Ramos (cell line): ENCODE results near the gene TRPC4.

Experiments
- in situ Hi-C: fragments of 300-500 bp; cut with MboI; formaldehyde crosslinking; loops from one replicate; pipeline ENCODE4 v1.14.3; 2022; ENCODE audit warnings: low sequenced_read_pairs; ENCODE audit not compliant: unreplicated experiment

The TRPC4 gene

DNA sequence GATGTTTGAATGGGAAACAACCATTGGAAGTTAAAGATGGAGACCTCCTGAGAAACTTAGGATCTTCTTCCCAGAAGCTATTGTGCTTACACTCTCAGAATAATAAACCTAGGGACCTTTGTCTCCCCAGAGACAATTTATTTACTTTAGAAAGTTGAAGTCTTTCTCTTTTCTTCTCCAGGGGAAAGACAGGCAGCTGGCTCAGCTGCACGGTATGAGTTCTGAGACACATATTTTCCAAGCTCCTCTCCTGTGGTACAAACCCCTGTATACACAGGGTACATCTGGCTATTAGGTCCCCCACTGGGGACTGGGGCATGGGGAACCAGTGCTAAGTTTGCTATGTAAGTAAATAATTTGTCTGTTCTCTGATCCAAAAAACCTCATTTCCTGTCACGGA is 203.5 kb downstream of the TRPC4 start:
- in situ Hi-C loops = no loop called here

DNA sequence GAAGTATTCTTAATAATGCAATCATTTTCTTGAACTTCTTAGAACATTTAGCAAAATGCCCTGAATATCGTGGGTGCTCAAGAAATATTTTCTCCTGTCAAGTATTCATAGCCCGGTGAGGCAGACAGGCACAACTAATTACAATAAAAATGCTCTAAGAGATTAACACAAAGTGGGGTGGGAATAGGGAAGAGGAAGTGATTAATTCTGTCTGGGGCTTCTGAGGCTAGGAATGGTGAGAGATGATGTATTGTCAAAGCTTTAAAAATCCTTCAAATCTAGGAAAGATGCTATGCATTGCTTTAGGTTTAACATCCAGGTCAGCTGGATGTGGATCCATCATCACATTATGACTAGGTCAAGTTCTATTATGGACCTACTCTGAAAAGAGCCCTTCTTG is 204.2 kb downstream of the TRPC4 start:
- in situ Hi-C loops = no loop called here

GRCh38 chr13:37663724-37664123 is 205.8 kb downstream of the TRPC4 start:
- in situ Hi-C loops = no loop called here

DNA sequence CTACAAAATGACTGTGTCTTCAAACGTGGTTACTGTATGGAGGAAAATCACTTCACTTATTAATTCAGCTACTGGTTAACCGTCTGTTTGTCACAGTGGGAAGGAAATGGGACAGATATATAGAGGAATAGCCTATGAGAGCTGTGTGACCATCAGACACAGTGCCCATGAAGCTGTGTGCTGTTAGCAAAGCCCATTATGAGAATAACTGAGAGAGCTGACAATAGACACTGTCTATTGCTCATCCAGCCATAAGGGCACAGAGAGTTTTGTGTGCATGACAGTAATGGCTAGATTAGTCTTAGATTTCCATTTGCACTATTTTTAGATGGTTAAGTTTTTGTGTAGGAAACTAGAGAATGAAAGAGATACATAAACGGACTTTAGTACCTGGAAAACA is 206.9 kb downstream of the TRPC4 start:
- in situ Hi-C loops = no loop called here

- in situ Hi-C loops = no loop called here
Observed at GRCh38 chr13:37657956-37658355, 211.6 kb downstream of the TRPC4 start.

DNA sequence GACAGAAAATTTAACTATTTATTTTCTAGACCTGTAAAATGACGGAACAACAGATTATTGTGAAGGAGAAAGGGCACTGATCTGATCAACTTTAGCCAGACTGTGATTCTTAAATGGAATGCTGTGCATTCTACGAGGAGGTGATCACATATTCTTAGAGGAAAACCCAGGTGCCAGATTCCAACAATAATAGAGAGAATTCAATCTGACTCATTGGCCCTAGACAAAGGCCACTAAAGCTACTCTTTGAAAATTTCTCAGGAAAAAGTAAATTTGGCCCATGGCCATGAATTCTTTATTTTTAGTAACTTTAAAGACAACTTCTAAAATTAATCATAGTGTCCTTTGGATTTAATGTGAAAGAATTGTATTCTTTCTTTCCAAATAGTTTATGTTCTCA is 212.4 kb downstream of the TRPC4 start:
- in situ Hi-C loops = no loop called here

GRCh38 chr13:37656247-37656940 is 213.2 kb downstream of the TRPC4 start:
- in situ Hi-C loops = no loop called here

DNA sequence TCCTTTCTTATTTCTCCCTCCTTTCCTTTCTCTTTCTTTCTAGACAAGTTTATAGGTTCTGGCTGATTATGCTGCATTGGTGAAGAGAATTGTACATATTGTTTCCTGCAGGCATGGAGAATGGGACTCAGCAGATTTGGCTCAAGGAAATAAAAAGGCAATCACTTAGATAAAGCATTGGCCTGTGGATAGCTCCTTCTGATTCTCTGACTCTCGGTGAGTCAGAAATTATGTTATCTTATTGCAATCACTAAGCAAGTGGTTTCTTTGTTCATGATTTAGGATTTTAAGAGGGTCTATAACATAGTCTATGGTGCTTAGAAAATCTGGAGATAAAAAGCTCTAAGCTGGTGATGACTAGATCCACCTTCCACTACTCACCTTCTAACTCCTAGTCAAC is 217.0 kb downstream of the TRPC4 start:
- in situ Hi-C loops = no loop called here

DNA sequence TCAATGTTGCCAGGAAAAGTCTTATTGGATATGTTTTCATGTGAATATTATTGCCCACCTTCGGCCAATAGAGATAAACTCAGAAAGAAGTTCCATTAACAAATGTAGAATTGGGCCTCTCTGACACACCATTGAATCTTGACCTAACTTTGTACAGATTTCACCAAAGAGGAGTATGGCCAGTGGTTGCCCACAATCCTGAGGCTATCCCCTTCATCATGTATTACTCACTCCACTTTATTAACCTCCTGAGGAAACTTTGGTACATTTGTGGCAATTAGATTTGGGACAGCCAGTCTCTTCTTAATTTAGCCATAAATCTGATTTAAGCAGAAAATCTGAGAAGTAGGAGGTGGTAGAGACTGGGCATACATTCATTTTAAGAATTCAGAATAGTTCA is 217.7 kb downstream of the TRPC4 start:
- in situ Hi-C loops = no loop called here

DNA sequence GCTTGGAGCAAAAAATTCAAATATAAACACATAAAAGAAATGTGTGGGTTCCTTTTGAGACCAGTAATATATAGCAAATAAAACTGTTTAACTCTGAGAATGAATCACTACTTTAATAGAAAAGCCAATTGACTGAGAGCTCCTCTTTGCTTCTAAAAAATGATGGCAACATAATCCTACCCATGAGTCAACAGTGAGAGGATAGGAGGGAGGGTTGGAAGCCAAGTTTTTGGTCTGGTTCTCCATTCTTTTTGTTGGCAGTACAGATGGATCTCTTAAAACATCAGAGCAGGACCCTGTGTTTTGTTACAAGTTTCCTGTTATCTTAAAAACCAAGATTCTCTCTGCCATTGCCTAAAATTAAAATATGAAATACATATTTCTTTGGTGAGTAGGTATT is 221.0 kb downstream of the TRPC4 start:
- in situ Hi-C loops = no loop called here

GRCh38 chr13:37647031-37647650 is 222.4 kb downstream of the TRPC4 start:
- in situ Hi-C loops = no loop called here

DNA sequence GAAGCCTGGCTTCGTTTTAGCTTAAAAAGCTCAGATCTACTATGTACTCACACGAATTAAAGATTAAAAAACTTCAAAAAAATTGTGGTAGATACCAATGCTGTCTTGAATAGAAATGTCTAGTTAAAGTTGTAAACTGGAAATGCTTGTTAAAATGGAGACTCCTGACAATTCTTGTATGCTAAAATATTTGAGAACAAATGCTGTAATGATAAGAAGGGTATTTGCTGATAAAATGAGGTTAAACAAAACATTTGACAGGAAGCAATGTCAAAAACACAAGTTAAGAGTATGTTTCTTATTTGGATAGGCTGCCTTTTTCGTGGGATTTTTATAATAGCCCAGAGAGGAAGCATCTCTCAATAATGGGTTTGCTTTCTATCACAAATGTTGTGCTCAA is 223.0 kb downstream of the TRPC4 start:
- in situ Hi-C loops = no loop called here

DNA sequence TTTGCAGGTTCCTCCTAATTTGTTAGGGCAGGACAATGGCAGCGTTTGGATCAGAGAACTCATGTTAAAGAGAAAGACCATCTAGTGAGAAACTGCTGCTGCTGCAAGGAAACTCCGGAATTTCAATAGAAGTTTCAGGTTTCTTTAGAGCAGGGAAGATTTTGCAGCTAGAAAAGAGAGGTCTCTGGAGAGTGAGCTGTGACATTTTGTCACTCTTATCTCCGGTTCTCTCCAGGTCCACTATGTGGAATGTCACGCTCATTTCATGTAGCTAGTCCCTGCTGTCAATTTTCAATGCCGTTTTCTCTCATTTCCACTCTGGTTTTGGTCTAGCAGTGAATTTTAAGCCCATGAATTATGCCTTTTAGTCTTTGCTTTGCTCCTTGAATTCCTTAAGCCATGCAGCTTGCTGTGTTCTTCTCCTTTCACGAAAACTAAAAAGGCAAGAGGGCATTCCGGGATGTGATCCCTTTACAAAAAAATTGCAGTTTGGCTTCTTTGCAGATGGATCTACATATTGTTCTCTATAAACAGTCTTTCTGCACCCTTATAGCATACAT is 224.3 kb downstream of the TRPC4 start:
- in situ Hi-C loops = no loop called here

DNA sequence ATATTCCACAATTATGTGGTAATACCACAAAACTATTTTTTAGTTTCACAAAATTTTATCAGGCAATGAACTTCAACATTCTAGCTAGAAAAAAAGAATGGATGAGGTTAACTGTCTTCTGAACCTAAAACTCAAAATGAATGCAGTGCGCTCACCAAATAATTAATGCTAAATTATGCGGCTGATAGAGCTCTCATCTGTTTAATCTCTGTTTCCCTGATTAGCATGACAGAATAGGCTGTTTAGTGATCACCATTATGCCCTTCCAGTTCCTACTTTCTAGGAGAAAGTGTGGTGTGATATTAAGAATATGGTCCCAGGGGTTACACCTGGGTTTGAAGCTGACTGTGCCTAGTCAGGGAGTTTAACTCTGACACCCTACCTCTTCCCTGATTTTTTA is 228.2 kb downstream of the TRPC4 start:
- in situ Hi-C loops = no loop called here

DNA sequence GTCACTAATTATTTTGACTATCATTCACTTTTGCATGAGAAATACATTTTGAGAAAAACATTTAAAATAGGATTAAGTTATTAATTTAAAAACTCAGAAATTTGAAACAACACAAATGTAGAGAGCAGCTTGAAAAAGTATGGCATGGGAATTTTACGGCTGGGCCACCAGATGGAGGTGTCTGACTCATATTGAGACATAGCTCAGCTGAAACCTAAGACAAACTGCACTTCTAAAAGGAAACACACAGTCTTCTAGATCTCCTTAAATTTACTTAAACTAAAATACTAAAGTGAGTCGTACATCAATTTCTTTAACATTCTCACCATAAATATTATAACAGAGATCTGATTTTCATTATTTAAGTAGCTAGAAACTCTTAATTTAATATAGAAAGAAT is 229.1 kb downstream of the TRPC4 start:
- in situ Hi-C loops = no loop called here

DNA sequence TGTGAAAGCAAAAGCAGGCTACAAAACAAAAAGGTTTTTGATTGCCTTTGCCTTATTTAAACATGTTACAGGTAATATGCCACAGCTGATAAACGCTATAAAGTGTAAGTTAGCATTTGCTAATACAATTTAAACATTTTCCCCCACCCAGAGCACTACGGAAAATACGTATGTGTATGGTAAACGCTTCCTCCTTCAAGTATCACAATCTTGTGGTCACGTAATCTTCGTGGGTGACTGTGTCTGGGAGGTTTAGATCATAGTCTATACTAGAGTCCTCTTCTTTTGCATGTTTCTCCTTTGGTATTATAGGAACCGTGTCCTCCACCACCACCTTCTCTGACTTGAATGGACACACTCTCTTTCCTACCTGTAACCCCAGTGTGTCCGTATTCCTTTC is 232.9 kb downstream of the TRPC4 start:
- in situ Hi-C loops = no loop called here

- in situ Hi-C loops = no loop called here
Observed at GRCh38 chr13:37632294-37632693, 237.3 kb downstream of the TRPC4 start.

DNA sequence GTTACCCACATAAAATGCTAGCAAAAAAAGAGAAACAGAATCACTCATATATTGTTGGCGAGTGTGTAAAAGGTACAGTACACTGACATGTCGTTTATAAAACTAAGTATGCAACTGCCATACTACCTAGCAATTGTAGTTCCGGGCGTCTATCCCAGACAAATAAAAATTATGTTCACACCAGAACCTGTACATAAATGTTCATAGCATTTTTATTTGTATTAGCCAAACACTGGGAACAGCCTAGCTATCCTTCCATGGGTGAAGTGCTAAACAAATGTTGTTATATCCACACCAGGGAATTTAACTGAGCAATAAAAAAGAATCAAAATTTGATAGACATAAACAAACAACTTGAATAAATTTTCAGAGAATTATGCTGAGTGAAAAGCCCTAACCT is 242.1 kb downstream of the TRPC4 start:
- in situ Hi-C loops = no loop called here

- in situ Hi-C loops = no loop called here
Observed at GRCh38 chr13:37621811-37622361, 247.7 kb downstream of the TRPC4 start.

GRCh38 chr13:37618554-37618953 is 251.0 kb downstream of the TRPC4 start:
- in situ Hi-C loops = no loop called here

GRCh38 chr13:37617173-37617572 is 252.4 kb downstream of the TRPC4 start:
- in situ Hi-C loops = no loop called here

GRCh38 chr13:37616131-37616530 is 253.4 kb downstream of the TRPC4 start:
- in situ Hi-C loops = no loop called here
